Activated CD4-positive, alpha-beta memory T cell treated with anti-CD3 and anti-CD28 coated beads, Interleukin-2, amount 10 ng/mL, durations not matched to agents 7 days and 5 days (primary cell): ENCODE measurements around the gene SOX9. TPM values are rescaled to one million over a fixed set of nuclear protein-coding genes. Genes with fewer than 3 reads are reported as not detected.

Source experiments
- CTCF ChIA-PET: fragments of 350-600 bp; sonication (Branson Sonifier 250); formaldehyde crosslinking; loops from one replicate; lab custom pipeline; 2021; ENCODE audit warnings: antibody characterized with exemption, inconsistent platforms; lab: Charles Lee
- POLR2A ChIA-PET: fragments of 350-600 bp; sonication (Branson Sonifier 250); formaldehyde crosslinking; loops from one replicate; lab custom pipeline; 2021; ENCODE audit warnings: antibody characterized with exemption; lab: Charles Lee
- DNase-seq: peaks from one replicate; pipeline ENCODE4 v3.0.0-alpha.2; 2020
- H3K27ac Mint-ChIP-seq: one replicate; pipeline ENCODE4 v1.8.0; 2021; ENCODE audit warnings: mild to moderate bottlenecking, mixed read lengths
- H3K27me3 Mint-ChIP-seq: one replicate; pipeline ENCODE4 v1.8.0; 2021; ENCODE audit warnings: mixed read lengths
- H3K36me3 Mint-ChIP-seq: one replicate; pipeline ENCODE4 v1.8.0; 2021; ENCODE audit warnings: low read depth, mixed read lengths
- H3K4me1 Mint-ChIP-seq: one replicate; pipeline ENCODE4 v1.8.0; 2021; ENCODE audit warnings: mixed read lengths
- H3K4me3 Mint-ChIP-seq: one replicate; pipeline ENCODE4 v1.8.0; 2021; ENCODE audit warnings: mild to moderate bottlenecking, mixed read lengths
- H3K9me3 Mint-ChIP-seq: one replicate; pipeline ENCODE4 v1.8.0; 2021; ENCODE audit warnings: mixed read lengths
- total RNA-seq, 2 experiments: library from RNA; stranded (reverse); gene quantifications; one replicate each; pipeline ENCODE4 v1.2.3, GENCODE V29; 2021

The SOX9 gene
- total RNA-seq, 2 experiments from 2014 or later: not detected

DNA sequence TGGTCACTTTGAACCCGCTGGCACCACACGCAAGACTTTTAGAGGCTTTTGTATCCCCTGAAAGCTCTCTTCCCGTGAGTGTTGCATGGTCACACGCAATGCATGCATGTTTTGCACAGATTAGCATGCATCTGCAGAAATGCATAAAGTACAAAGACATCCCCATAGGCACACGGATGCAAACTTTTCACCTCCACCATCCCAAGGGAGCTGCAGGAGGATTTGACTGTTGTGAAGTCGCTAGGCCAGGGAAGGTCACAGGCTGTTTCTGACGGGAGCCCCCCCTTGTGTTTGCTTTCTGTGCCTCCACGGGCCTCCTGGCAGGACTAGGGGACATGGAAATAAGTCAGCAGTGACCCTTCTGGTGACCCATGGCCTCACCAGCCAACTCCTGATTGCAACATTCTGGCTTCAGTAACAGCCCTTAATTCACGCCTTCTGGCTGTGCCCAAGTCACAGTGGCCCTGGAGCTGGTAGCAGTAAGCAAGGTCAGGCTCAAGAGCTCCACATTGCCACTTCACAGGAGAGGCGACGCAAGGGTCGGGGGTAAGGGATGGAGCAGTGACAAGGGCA, 45.1 kb downstream of the SOX9 start:
- H3K4me3 Mint-ChIP-seq: no peak overlapping the region
- POLR2A ChIA-PET: no interaction called here
- H3K4me1 Mint-ChIP-seq: no peaks in the 10 kb centered on the region
- DNase-seq: no peak
- H3K9me3 Mint-ChIP-seq: peaks cover 2% of the 10 kb centered on the region
- H3K27ac Mint-ChIP-seq: no peak overlapping the region
- CTCF ChIA-PET: no interaction called here
- H3K36me3 Mint-ChIP-seq: no peaks in the 10 kb centered on the region
- no peaks in the 10 kb centered on the region for H3K27me3 Mint-ChIP-seq

DNA sequence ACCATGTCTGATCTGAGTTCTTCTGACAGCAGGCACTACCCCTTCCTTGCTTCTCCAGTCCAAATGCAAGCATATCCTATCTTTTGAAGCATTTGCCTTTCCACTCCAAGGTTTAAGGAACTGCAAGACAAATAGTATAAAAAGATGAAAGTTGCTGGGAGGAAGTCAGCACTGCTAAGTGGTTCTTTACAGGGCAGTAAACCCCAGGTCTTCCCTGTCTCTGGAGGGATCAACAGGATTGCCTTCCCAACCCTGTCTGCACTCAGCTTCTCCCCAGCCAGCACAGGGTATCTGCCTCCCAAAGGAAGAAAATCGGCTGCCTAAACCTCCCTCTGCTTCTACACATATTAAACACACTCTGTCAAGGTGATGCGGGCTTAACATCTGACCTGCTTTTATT, 46.8 kb downstream of the SOX9 start:
- Mint-ChIP-seq H3K9me3 (peaks cover 2% of the 10 kb centered on the region), H3K36me3 (no peaks in the 10 kb centered on the region), H3K27ac (no peak overlapping the region)

GRCh38 chr17:72169823-72170222, 49.0 kb downstream of the SOX9 start:
- H3K36me3 Mint-ChIP-seq: no peaks in the 10 kb centered on the region

More for the DNA sequence above, 46.8 kb downstream of the SOX9 start:
- POLR2A ChIA-PET: no interaction called here
- no peaks in the 10 kb centered on the region for H3K4me1 Mint-ChIP-seq
- CTCF ChIA-PET: no interaction called here
- no peak overlapping the region for H3K4me3 Mint-ChIP-seq
- no peak for DNase-seq
- H3K27me3 Mint-ChIP-seq: no peaks in the 10 kb centered on the region

DNA sequence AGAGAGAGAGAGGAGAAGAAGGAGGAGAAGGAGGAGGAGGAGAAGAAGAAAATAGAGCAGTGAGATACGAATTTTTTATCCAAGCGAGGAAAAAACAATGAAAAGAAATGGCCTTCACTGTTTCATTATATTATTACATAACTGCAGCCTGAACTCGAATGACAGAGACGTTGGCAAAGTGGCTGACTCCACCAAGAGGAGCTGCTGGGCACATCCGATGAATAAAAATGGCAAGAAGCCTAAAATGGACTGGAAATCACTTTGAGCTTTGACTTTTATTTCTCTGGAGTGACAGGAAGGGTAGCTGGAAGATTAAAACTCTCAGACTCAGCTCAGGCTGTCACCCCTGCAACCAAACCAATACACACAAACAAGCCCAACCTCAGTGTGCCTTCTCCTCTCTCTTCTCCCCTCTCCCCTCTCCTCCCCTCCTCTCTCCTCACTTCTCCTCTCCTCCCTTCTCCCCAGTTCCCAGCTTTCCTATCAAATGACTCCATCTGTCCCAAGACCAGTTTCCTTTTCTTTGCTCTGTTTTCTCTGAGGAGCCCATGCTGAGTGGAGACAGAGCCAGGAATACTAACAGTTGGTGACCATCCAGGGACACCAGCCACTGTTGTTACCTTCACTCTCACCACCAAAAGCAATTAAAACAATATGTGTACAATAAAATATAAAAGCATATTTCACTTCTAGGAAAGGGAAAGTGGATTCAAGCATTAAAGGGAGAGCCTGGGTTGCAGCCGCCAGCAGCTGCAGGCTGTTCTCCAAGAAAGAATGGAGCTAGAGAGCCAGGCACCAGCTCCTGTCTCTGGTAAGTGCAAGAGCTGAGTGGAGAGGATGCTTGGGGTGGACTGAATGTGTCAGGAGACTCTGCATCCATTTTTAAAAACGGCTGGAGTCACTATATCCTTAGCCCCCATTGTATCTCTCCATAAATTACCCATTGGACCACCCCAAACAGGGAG, 51.2 kb downstream of the SOX9 start:
- H3K9me3 Mint-ChIP-seq: no peaks in the 10 kb centered on the region
- CTCF ChIA-PET: no interaction called here

More at GRCh38 chr17:72169823-72170222, 49.0 kb downstream of the SOX9 start:
- no peaks in the 10 kb centered on the region for H3K27me3 Mint-ChIP-seq
- peaks cover 2% of the 10 kb centered on the region for H3K9me3 Mint-ChIP-seq
- POLR2A ChIA-PET: no interaction called here
- no peak overlapping the region for H3K27ac Mint-ChIP-seq
- CTCF ChIA-PET: no interaction called here
- no peak overlapping the region for H3K4me3 Mint-ChIP-seq
- DNase-seq: no peak
- no peaks in the 10 kb centered on the region for H3K4me1 Mint-ChIP-seq

DNA sequence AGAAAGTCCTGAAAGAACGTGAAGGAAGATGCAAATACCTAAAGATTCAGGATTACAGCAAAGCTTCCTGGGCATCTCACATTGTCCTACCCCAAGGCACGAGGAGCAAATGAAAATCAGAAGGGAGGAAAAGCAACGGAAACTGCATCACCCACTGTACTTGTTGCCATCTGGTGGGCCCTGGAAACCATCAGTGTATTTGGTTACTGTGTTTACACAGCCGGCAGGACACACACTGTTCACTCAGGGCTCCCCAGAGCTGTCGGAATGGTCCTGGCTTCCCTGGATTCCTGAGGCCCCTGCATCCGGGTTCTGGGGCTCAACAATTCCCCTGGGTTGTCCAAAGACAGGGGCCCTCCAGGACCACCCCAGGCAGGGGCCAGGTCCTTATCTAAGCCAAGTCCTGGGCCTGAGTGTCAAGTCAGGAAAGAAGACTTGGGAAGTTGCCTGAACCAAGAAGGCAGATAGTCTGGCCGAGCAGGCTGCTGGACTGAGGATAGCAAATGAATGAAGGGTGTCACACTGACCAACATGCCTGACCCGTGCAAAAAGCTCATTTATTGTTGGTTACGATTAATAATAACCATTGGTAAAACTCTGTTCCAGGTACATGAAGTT, 52.8 kb downstream of the SOX9 start:
- DNase-seq: no peak
- ChIA-PET CTCF (no interaction called here), POLR2A (no interaction called here)
- H3K27ac Mint-ChIP-seq: no peak overlapping the region
- H3K36me3 Mint-ChIP-seq: no peaks in the 10 kb centered on the region
- no peaks in the 10 kb centered on the region for H3K4me1 Mint-ChIP-seq
- no peaks in the 10 kb centered on the region for H3K27me3 Mint-ChIP-seq
- no peaks in the 10 kb centered on the region for H3K9me3 Mint-ChIP-seq
- H3K4me3 Mint-ChIP-seq: no peak overlapping the region

More for the DNA sequence above, 51.2 kb downstream of the SOX9 start:
- Mint-ChIP-seq H3K27ac (no peak overlapping the region), H3K4me1 (no peaks in the 10 kb centered on the region), H3K36me3 (no peaks in the 10 kb centered on the region), H3K4me3 (no peak overlapping the region), H3K27me3 (no peaks in the 10 kb centered on the region)
- DNase-seq: no peak
- POLR2A ChIA-PET: no interaction called here

DNA sequence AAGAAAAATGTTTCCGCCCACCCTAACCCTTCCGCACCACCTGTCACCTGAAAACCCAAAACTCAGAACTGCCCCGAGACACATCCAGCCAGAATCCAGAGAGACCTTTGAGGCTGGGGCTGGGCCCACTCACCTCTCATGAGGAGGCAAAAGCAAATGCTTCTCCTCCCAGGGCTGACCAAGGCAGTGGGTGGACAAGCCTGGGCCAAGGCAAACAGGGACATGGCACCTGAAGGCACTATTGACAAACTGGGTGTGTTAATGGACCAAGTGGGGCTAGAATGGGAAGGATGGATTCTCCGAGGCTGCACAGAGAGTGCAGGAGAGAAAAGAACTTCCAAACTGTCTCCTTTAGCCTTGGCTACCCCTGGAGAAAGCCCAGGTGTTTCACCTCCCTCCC, 54.4 kb downstream of the SOX9 start:
- Mint-ChIP-seq H3K4me3 (no peak overlapping the region), H3K27me3 (no peaks in the 10 kb centered on the region), H3K36me3 (no peaks in the 10 kb centered on the region), H3K4me1 (no peaks in the 10 kb centered on the region), H3K9me3 (no peaks in the 10 kb centered on the region), H3K27ac (no peak overlapping the region)
- no peak for DNase-seq
- ChIA-PET POLR2A (no interaction called here), CTCF (no interaction called here)
